Glomerular endothelial cell (primary cell): Measurements from ENCODE around the gene KRT77. TPM values are rescaled to one million over a fixed set of nuclear protein-coding genes. Genes with fewer than 3 reads are reported as not detected.
"Not testable (repeated sequence)": the region's sequence is repeated elsewhere in the genome, so short reads cannot be mapped to it uniquely, and the experiment has no call there.

ENCODE experiments used
- DNase-seq: peaks from one replicate; pipeline ENCODE4 v3.0.0-alpha.2; 2011; ENCODE audit warnings: low read depth, low spot score; ENCODE audit errors: extremely low read depth
- total RNA-seq: library from RNA; depleted of rRNA; stranded (reverse); fragments of >200 nt; gene quantifications from 2 replicates; pipeline ENCODE4 v1.2.3, GENCODE V29; 2015

Gene KRT77
- total RNA-seq, 1 donor from 2014 or later, result not detected

DNA sequence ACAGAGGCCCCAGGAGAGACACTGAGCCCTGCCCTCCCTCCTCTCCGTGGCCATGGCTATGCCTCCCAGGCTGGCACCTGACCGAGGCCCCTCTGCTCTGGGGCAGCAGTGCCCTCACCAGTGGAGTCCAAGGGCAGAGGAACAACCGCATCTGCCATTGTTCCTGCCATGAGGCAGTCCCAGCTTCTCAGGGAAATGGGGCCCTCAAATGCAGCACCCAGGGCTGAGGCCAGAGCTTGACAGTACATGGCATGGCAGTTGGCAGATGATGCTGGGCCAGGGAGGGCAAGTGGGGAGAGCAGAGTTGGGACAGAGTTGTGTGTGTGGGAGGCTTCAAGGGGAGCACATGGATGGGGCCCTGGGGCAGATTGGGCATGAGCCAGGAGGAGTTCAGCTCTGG lies 21.1 kb upstream of the KRT77 start:
- DNase-seq, result no peak

GRCh38 chr12:52722680-52723079 lies 19.4 kb upstream of the KRT77 start:
- no peak for DNase-seq

DNA sequence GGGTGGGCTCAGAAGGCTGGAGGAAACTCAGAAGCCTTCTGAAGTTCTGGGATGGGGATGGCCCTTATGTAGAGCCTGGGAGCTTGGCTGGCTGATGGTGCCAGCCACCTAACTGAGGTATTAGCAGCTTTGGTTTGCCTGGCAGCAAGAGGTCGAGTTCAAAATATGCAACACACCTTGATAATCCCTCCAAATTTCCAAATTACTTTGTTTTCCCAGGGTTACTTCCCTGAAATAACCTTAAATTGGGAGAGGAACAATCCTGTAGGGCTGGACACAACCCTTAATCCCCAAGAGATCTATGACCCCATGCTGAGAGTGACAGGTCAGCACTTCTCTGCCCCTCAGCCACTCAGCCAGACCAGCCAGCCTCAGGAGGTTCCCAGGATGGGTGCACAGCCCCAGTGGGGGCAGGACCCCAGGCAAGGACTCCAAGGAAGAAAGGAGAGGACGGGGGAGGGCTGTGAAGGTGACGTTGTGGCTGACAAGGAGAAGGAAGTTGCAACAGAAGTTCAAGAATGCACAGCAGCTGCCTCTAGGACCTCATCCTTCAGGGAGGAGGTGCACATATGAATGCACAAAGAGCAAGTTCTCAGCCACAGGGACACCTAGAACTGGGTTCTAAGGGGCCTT lies 18.6 kb upstream of the KRT77 start:
- no peak for DNase-seq

GRCh38 chr12:52720365-52720886 lies 17.1 kb upstream of the KRT77 start:
- no peak for DNase-seq

DNA sequence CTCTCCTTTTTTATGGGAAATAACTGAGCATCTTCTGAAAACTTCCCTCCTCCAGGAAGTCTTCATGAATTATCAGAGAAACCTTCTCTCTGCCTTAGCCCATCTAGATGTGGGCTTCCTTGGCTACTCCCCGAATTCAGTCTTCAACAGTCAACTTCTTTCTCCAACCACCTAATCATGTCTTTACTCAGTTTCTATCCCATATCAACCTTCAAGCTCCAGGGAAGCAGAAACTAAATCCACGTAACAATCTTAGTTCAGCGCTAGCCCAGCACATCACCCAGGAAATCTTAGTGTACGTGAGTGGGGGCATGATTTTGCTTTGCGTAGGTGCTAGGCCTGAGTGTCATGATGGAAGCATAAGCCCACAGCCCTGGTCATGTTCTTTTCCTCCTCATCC lies 12.7 kb upstream of the KRT77 start:
- DNase-seq, result no peak

GRCh38 chr12:52715416-52715815 lies 12.1 kb upstream of the KRT77 start:
- no peak for DNase-seq

- DNase-seq, result no peak
Observed at GRCh38 chr12:52714887-52715281, 11.6 kb upstream of the KRT77 start.

DNA sequence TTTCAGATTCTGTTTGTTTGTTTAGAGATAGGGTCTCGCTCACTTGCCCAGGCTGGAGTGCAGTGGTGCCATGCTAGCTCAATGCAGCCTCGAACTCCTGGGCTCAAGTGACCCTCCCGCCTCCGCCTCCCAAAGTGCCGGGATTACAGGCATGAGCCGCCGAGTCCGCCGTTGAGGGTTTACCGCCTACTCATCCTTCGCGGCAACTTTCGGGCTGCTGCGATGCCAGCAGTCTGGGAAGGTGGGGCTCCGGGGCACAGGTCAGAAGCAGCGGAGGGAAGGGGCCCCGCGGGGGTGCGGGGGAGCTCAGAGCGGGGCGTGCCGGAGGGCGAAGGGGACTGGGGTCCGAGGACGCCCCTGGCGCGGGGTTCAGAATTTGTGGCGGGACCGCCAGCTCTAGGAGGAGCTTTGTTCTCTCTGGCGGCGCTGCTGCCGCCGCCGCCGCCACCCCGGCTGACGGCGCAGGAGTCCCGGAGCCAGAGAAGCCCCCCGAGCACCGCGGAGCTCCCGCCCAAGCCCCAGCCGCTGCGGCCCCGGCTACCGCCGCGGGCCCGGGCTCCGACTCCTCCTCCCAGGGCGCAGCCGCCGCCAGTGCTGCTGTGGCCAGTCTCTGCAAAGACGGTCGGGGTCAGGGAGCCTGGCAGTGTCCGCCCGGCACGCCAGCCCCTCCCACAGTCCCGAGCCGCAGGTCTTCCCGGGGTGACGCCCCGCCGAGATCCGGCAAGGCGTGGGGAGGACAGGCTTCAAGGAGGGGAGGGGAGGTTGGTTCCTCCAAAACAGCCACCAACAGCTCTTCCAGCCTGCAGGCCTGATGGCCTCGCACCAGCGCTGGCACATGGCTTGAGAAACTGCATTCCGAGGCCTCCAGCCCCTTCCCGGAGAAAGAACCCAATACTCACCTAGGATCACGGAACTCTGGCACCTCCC lies 10.9 kb upstream of the KRT77 start:
- DNase-seq, result no peak

DNA sequence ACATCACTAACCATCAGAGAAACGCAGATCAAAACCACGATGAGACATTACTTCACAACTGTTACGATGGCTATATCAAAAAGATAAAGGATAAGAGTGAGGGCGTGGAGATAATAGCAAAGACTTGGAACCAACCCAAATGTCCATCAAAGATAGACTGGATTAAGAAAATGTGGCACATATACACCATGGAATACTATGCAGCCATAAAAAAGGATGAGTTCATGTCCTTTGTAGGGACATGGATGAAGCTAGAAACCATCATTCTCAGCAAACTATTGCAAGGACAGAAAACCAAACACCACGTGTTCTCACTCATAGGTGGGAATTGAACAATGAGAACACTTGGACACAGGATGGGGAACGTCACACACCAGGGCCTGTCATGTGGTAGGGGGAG lies 8.8 kb upstream of the KRT77 start:
- not testable (repeated sequence) for DNase-seq

DNA sequence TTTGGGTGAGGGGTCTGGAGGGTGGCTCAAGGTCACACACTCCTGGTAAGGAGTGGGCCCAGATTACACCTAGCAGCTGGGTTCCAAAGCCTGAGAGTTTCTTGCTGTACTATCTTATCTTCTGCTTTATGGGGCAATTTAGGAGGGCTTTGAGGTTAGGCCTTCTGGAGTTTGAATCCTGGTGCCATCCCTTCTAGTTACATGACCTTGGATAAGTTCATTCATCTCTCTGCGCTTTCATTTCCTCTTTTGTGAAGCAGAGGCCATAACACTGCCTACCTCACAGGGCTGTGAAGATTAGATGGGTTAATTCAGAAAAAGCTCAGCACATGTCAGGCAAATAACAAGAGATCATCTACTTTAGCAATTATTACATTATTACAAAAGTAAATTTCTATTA lies 7.4 kb upstream of the KRT77 start:
- no peak for DNase-seq

DNA sequence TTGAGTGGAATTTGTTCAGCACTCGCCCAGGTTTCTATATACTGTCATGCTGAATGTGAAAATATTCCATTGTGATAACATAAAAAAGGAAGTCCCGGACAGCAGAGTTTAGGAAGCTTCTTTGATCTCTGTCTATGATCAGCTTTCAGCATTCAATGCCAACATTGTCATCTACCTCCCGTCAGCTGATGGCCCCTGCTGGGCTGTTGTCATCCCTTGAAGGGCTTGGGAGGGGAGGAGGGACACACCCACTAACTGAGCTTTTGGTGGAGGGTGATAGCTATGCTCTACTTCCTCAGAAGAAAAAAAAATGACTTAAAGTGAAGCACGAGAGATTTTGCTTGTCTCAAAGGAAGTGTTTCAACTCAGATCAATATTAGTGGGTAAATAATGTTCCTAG lies 4.7 kb upstream of the KRT77 start:
- no peak for DNase-seq

GRCh38 chr12:52704464-52704863 lies 1.1 kb upstream of the KRT77 start:
- DNase-seq, result no peak

GRCh38 chr12:52703878-52704277 lies 554 bp upstream of the KRT77 start:
- no peak for DNase-seq

GRCh38 chr12:52702338-52702737 lies 986 bp downstream of the KRT77 start:
- DNase-seq, result no peak

DNA sequence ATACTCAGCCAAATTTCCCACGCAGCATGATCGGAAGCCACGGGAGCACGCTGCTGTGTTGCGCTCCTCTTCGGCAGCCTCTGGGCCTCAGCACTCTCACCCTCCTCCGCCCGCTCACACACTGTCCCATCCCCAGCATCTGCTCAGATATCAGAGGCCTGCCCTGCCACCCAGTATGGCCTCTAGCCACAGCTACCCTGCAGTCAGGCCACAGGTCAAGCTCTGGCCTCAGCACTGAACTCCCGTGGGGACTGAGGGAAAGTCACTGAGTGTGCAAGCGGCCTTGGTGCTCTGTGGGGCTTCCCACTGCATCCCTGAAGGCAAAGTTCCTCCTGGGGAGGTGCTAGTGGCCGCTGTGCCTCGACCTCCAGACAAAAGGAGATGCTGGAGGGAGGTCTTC lies 2.0 kb downstream of the KRT77 start:
- no peak for DNase-seq

- no peak for DNase-seq
Observed at GRCh38 chr12:52699960-52700359, 3.4 kb downstream of the KRT77 start.

- DNase-seq, result no peak
Observed at GRCh38 chr12:52699373-52699772, 4.0 kb downstream of the KRT77 start.

GRCh38 chr12:52698651-52699340 lies 4.5 kb downstream of the KRT77 start:
- DNase-seq, result no peak

DNA sequence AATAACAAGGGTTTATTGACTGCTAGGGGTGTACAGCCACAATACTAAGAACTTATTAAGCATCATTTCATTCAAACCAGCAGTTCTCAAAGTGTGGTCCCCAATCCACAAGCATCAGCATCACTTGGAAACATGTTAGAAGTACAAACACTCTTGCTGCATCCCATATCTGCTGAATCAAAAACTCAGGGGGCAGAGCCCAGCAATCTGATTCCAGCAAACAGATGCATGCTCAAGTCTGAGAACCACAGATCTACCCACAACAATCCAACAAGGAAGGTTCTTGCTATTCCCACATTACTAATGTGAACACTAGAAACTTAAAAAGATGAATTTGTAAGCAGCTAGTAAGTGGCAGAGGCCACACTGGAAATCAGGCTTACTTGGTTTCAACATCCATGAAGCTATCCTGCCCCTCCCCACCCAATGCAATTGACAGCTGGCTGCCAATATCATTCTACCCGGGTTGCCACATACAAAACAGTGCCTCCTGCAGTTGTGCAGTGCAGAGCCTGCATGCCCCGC lies 6.2 kb downstream of the KRT77 start:
- no peak for DNase-seq

DNA sequence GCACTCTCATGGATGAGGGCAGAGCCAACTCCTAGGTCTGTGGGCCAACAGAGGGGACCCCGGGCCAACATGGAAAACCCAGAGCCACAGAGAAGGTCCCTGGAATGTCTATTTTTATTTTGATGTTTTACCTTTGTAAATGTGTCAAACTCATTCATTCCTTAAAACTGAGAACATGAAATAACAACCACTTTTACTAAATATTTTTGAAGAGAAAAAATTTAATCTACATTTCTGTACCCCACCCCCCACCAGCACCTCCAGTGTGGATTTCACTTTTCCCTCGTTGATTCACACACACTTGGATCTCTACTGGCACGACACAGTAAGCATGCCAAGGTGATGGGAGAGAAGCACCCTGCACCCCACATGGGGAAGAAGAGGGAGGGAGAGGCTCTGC lies 6.7 kb downstream of the KRT77 start:
- DNase-seq, result no peak

DNA sequence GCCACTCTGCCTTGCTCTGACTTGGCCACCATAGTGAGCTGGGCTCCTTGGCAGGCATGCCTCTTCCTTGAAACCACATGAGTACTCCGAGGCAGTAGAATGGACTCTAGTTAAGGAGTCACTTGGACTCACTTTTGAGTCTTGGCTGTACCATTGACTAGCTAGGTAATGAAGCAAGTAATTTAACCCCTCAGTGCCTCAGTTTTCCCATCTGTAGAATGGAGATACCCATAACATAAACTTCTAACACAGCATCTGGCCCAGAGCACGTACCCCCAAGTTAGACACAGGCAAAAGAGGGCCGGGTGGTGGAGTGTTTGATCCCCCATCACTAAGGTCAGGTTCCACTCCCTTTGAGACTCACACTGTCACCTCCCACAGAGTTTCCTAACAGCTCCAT lies 8.3 kb downstream of the KRT77 start:
- no peak for DNase-seq
